K562 (cell line): Measurements from ENCODE around the gene NEDD1. TPM values are rescaled to one million over a fixed set of nuclear protein-coding genes. Genes with fewer than 3 reads are reported as not detected.

Experiments
- CBFA2T2 ChIP-seq: fragments of 450-650 bp; conservative IDR thresholded peaks from 2 replicates; pipeline ENCODE4 v1.6.1; 2017; ENCODE audit warnings: mild to moderate bottlenecking
- FOS ChIP-seq: IDR thresholded peaks from 3 replicates; pipeline ENCODE4 v1.6.1; 2011; ENCODE audit not compliant: insufficient read length; ENCODE audit errors: extremely low read depth
- FOXM1 ChIP-seq, 2 experiments: fragments of 450-650 bp in 1 of 2; sonication (generic) in 1 of 2; formaldehyde crosslinking in 1 of 2; IDR thresholded peaks; 2 replicates each; pipeline versions ENCODE4 v1.6.1 to v1.9.0; 2017 to 2022; ENCODE audit warnings: low read depth in 2 of 2, mild to moderate bottlenecking in 2 of 2, missing genetic modification reagents in 1 of 2, moderate library complexity in 1 of 2
- GABPA ChIP-seq: fragments of 200-800 bp; sonication (Bioruptor generic); conservative IDR thresholded peaks from 2 replicates; pipeline ENCODE4 v1.6.1; 2016; ENCODE audit warnings: low read depth, missing genetic modification characterization, missing compliant biosample characterization
- GATA2 ChIP-seq: sonication (generic); formaldehyde crosslinking; IDR thresholded peaks from 2 replicates; pipeline ENCODE4 v1.4.0; 2020; ENCODE audit warnings: mild to moderate bottlenecking, missing genetic modification reagents
- MCM7 ChIP-seq, 2 experiments: fragments of 450-650 bp; IDR thresholded peaks; 2 replicates each; pipeline ENCODE4 v1.6.1; 2016 to 2018
- MTA3 ChIP-seq: fragments of 450-650 bp; formaldehyde crosslinking; IDR thresholded peaks from 2 replicates; pipeline ENCODE4 v1.6.1; 2017; ENCODE audit warnings: mild to moderate bottlenecking, borderline replicate concordance
- PHF8 ChIP-seq: fragments of 200-600 bp; sonication (generic); IDR thresholded peaks from 2 replicates; pipeline ENCODE4 v1.6.1; 2012; ENCODE audit warnings: mixed run types, mild to moderate bottlenecking, inconsistent platforms, low read length, moderate library complexity, borderline replicate concordance
- PYGO2 ChIP-seq: fragments of 450-650 bp; IDR thresholded peaks from 2 replicates; pipeline ENCODE4 v1.6.1; 2016; ENCODE audit warnings: mild to moderate bottlenecking, missing genetic modification characterization, moderate library complexity, missing compliant biosample characterization
- SMAD4 ChIP-seq: fragments of 250-450 bp; sonication (Bioruptor Pico); conservative IDR thresholded peaks from 2 replicates; pipeline ENCODE4 v1.8.0; 2021; ENCODE audit warnings: inconsistent platforms, mild to moderate bottlenecking, moderate library complexity
- STAT5A ChIP-seq: IDR thresholded peaks from 2 replicates; pipeline ENCODE4 v1.6.1; 2012; ENCODE audit warnings: low read length, inconsistent platforms, borderline replicate concordance
- TAL1 ChIP-seq: fragments of 450-650 bp; IDR thresholded peaks from 2 replicates; pipeline ENCODE4 v1.6.1; 2016; ENCODE audit warnings: mild to moderate bottlenecking
- ZC3H8 ChIP-seq: fragments of 450-650 bp; IDR thresholded peaks from 2 replicates; pipeline ENCODE4 v1.6.1; 2017
- ZFP91 ChIP-seq: sonication (generic); formaldehyde crosslinking; IDR thresholded peaks from 2 replicates; pipeline ENCODE4 v1.8.0; 2022; ENCODE audit warnings: mild to moderate bottlenecking, missing genetic modification reagents
- ZNF146 ChIP-seq: IDR thresholded peaks from one replicate; pipeline ENCODE4 v1.6.1; 2018; ENCODE audit warnings: missing compliant biosample characterization; ENCODE audit not compliant: unreplicated experiment
- ZNF197 ChIP-seq: fragments of 200-800 bp; sonication (Bioruptor generic); IDR thresholded peaks from 2 replicates; pipeline ENCODE4 v1.6.1; 2016; ENCODE audit warnings: low read depth, missing genetic modification characterization, missing compliant biosample characterization
- ZNF316 ChIP-seq: fragments of 450-650 bp; IDR thresholded peaks from 2 replicates; pipeline ENCODE4 v1.6.1; 2016
- polyA plus RNA-seq, 8 experiments: library from polyadenylated mRNA; depleted of rRNA in 4 of 8; stranded (reverse) in 5 of 8; unstranded in 3 of 8; fragments of >200 nt; fragmentation: Nextera tagmentation in 2 of 8; fragmentation: Illumina TruSeq in 1 of 8; extraction: Ambion mirVana in 2 of 8; extraction: Trizol in 1 of 8; gene quantifications; 2 replicates each; pipeline versions ENCODE4 v1.2.1 to v1.2.3, GENCODE V29; 2011 to 2014; ENCODE audit warnings: inconsistent platforms in 1 of 8, missing spikeins in 1 of 8
- total RNA-seq, 7 experiments: library from RNA; depleted of rRNA in 6 of 7; stranded (reverse); fragments of >200 nt in 6 of 7; fragmentation: Illumina TruSeq in 2 of 7; extraction: Trizol in 2 of 7; gene quantifications; 2 replicates each; pipeline versions ENCODE4 v1.2.1 to v1.2.3, GENCODE V29; 2011 to 2021; ENCODE audit warnings: low replicate concordance in 1 of 7
- TF ChIP-seq, protein P1 (sequence below): fragments of 450-650 bp; formaldehyde crosslinking; conservative IDR thresholded peaks from 2 replicates; pipeline ENCODE4 v1.4.0; 2022; ENCODE audit warnings: mild to moderate bottlenecking, missing genetic modification characterization
- TF ChIP-seq, protein P2 (sequence below): fragments of 250-450 bp; sonication (Bioruptor Pico); IDR thresholded peaks from 2 replicates; pipeline ENCODE4 v1.5.0; 2021

Gene NEDD1
- total and polyA plus RNA-seq, 9 of the 15 experiments (the other 6 are each of a cell fraction or from before 2014, with no cell fraction given), result 7.5 to 29.3 (median 14.8) TPM

GRCh38 chr12:96988919-96989318 lies 81.9 kb downstream of the NEDD1 start (continued):
- TF ChIP-seq FOXM1 (IDR thresholded peaks at IDR 0.05; ENCODE audit: low read depth) (no peak), FOXM1 (CRISPR knock-in tag; IDR thresholded peaks at IDR 0.05; ENCODE audit: low read depth) (no peak), STAT5A (peak; percentile 64), ZNF197 (CRISPR knock-in tag) (no peak), SMAD4 (CRISPR knock-in tag) (peak; percentile 71), PHF8 (no peak), TAL1 (peak; percentile 70), GABPA (tag) (no peak), MCM7 (IDR thresholded peaks at IDR 0.05) (no peak), PYGO2 (tag) (no peak), FOS (no peak), CBFA2T2 (peak; percentile 75), ZC3H8 (no peak), MTA3 (no peak), GATA2 (peak; percentile 34; the same call in 1 of the 2 replicates), ZNF146 (no peak), ZFP91 (CRISPR knock-in tag) (no peak), ZNF316 (no peak)
- TF ChIP-seq, protein P1, sequence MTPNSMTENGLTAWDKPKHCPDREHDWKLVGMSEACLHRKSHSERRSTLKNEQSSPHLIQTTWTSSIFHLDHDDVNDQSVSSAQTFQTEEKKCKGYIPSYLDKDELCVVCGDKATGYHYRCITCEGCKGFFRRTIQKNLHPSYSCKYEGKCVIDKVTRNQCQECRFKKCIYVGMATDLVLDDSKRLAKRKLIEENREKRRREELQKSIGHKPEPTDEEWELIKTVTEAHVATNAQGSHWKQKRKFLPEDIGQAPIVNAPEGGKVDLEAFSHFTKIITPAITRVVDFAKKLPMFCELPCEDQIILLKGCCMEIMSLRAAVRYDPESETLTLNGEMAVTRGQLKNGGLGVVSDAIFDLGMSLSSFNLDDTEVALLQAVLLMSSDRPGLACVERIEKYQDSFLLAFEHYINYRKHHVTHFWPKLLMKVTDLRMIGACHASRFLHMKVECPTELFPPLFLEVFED, result no peak
- TF ChIP-seq, protein P2, sequence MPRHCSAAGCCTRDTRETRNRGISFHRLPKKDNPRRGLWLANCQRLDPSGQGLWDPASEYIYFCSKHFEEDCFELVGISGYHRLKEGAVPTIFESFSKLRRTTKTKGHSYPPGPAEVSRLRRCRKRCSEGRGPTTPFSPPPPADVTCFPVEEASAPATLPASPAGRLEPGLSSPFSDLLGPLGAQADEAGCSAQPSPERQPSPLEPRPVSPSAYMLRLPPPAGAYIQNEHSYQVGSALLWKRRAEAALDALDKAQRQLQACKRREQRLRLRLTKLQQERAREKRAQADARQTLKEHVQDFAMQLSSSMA (CRISPR knock-in tag), result no peak
